GM21737 (cell line): ENCODE data around the gene F10.

Experiments
- ATAC-seq: cut with Tn5 transposase; IDR thresholded peaks from one replicate; pipeline ENCODE4 v1.9.1; 2021; ENCODE audit warnings: mild to moderate bottlenecking, moderate library complexity; ENCODE audit not compliant: unreplicated experiment

Gene F10

DNA sequence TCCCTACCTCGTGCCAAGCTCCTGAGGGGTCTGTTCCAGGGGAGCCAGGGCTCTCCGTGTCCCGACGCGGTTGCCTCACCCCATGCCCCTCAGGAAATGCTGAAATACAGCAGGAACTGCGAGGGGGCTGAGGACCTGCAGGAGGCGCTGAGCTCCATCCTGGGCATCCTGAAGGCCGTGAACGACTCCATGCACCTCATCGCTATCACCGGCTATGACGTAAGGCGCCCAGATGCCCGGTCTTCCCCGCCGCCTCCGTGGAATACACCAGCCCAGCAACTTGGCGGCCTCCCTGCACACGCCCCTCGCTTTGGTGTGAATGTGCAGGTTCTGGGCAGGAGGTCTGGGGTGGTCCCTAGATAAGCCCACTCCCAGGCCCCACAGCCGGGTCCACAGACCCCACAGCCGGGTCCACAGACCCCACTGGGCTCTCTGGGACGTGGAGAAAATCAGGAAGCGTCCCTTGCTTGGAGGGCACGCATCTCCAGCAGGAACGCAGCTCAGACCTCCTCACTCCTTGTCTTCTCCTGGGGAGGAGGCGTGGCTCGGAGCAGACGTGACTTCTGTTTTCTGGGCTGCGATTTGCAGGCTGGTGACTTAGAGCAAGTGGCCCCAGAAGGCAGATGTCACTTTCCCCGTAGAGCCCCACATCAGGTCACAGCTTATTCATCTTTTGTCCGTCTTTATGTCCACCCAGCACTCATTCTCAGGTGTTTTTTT lies 36.4 kb upstream of the F10 start:
- ATAC-seq = no peak

DNA sequence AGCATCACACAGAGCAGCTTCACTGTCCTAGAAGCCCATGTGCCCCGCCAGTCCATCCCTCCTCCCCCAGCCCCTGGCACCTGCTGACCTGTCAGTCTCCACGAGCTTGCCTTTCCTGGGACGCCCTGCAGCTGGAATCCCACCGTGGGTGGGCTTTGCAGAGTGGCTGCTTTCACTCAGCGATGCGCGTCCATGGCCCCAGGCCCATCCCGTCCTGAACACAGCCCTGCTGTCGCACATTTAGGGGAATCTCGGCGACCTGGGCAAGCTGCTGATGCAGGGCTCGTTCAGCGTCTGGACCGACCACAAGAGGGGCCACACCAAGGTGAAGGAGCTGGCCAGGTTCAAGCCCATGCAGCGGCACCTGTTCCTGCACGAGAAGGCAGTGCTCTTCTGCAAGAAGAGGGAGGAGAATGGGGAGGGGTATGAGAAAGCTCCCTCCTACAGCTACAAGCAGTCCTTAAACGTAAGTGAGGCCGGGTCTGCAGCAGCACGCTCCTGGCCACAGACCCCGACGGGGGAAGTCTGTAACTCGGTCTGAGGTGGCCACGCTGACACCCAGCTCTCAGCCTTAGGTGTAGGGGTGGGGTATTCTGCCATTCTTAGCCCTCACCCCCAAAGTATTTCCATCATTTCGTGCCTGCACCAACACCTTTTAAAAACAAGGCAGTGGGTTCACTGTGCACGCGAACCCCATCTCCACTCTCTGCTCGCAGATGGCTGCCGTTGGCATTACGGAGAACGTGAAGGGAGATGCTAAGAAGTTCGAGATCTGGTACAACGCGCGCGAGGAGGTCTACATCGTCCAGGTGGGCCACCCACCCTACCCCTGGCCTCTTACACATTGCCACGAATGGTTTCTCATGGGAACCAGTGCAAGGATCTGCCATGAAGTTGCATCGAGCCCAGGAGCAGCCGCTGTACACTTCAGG lies 35.3 kb upstream of the F10 start:
- no peak for ATAC-seq

DNA sequence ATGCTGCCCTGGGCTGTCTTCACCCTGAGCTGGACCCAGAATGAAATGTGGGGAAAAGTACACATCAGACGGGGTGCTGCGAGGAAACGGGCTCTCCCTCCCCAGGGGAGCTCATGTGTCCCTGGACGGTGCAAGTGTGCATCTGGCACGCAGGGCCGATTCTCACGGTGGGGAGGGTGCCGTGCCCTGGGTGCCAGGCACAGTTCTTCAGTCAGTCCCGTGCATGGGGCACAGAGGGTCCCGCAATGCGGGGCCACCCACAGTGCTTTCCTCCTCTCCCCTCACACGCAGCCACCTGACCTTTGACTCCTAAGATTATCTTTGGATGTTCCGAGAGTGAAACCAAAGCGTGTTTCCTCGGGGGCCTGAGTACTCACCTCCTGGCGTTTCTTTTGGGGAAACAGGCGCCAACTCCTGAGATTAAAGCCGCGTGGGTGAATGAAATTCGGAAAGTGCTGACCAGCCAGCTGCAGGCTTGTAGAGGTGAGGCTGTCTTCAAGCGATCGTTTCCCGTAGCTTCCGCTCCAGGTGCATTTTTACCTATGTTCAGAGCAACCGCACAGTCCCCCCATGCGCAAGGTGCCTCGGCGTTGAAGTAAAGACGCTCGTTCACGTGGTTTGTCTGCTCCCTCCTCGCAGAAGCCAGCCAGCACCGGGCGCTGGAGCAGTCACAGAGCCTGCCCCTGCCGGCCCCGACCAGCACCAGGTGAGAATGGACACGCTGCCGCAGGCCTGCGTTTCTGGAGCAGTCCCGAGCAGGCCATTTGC lies 34.5 kb upstream of the F10 start:
- no peak for ATAC-seq

DNA sequence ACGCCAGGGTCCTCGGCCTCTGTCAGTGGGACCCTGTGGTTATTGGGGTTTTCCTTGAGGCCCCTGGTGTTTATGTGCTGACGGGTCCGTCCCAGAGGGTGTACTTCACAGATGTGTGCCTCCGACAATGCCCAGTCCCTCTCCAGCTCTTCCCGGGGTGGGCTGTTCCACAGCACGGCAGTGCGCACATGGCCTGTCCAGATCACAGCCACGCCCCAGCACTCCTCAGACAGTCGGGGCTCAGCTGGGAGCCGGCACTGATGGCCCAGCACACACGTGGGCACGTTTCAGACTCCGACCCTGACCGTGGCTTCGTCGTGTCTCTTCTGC lies 33.9 kb upstream of the F10 start:
- ATAC-seq = no peak

DNA sequence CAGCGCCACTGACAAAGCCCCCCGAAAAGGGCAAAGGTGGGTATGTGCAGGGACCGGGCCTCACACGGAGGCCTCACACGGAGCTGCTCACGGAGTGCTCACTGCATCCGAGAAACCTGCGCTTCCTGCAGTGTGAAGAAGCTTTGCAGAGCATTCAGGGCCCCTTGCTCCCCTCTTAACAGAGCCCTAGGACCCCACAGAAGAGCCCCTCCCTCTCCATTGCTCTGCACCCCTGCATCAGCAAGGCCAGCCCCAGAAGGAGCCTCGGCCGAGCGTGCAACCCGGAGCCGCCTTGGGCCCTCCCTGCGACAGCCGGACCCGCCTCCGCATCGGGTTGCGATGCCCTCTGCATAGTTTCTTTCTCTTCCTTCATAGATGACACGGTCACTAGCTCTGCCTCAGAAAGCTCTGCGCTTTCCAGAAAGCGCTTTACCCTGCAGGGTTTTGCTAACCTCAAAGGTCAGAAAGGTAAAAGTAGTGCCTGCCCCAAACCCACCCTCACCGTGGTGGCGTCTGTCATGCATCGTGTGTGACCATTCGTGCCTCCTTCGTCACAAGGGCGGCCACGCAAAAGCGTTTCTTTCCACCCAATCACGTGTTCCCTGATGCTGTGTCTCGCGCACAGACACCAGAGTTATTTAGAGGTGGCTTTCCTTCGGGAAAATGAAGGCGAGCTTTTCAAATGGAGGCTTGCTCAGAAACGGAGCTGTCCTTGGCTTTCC lies 32.7 kb upstream of the F10 start:
- no peak for ATAC-seq

DNA sequence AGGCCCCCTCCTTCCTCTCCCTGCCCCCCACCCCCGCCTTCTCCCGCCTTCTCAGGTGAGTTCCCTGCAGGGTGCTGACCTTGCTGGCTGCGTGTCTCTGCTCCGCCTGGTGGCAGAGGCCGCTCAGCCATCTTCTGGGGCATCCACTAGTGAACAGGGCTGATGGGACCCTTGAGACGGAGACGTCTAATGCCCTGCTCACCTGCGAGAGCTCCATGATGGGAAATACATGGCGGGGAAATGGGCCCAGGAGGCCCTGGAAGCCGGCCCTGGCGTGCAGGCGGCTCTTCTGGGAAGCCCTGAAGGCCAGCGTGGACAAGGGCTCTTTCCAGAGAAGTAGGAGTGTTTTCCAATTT lies 32.2 kb upstream of the F10 start:
- no peak for ATAC-seq

DNA sequence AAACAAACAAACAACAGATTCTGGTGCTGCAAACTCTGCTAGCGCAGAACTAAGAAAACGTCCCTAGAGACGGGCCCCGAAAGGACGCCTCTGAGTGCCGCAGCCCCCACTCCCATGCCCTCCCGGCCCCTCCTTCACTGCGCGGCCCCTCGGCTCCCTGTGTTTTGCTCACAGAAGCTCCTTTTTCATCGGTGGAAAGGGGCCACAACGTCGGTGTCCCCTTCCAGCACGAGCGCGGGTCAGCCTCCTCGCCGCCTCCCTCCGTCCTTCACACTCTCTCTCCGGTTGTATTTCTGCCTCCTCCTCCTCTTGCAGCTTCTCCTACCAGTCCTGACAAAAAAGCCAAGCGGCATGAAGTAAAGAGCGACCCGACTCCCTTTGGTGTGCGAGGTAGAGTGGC lies 31.8 kb upstream of the F10 start:
- no peak for ATAC-seq

DNA sequence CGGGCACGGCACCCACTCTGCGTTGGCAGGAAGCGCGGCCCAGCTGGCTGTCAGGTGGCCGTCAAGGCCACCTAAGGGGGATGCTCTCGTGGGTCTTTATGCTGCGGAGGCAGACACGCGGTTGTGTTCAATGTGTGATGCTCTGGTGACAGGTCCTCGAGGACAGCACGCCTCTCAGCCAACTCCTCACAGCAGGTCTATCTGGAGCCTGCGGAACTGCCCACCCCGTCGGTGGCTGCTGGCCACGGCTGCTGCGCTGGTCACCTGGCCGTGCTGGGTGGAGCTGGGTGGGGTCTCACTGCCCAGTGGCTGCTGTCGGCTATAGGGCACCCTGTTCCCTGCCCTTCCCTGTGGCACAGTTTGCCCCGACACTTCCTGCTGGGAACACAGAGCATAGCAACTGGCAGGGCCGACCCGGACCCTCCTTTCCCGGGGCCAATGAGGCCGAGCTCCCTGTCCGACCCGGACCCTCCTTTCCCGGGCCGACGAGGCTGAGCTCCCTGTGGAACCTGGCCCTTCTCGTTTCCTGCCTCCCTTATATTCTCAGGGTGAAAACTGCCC lies 31.3 kb upstream of the F10 start:
- no peak for ATAC-seq

DNA sequence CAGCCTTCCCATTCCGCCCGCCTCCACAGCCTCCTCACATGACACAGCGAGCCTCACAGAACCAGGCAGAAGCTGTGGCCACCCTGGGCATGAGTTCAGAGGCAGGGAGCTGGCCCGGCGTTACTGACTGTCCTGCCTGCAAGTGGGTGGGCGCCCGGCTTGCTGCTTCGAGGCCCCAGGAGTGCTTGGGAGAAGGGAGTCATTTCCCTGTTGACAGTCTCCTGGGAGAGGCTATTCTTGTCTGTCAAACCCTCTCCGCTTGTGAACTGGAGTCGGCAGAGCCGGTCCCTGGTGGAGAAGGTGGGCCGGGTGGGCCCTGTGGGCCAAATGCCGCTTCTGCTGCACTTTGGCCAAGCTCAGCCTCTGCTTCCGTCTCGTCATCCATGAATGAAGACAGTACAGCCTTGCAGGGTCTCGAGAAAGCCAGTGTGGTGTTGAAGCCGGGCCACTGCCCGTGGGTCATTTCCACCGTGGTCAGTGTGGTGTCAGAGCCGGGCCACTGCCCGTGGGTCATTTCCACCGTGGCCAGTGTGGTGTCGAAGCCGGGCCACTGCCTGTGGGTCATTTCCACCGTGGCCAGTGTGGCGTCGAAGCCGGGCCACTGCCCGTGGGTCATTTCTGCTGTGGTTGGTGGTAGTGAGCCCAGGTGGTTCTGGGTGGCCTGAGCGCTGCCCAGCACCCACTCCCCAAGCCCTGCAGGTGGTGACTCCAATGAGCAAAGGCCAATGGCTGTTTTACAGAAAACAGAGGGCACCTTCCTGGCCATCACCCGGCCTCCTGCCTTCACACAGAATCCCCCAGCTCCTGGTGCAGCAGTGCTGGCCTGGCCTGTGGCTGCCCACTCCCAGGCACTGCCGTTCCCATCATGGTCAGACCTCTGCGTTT lies 30.5 kb upstream of the F10 start:
- ATAC-seq = no peak

DNA sequence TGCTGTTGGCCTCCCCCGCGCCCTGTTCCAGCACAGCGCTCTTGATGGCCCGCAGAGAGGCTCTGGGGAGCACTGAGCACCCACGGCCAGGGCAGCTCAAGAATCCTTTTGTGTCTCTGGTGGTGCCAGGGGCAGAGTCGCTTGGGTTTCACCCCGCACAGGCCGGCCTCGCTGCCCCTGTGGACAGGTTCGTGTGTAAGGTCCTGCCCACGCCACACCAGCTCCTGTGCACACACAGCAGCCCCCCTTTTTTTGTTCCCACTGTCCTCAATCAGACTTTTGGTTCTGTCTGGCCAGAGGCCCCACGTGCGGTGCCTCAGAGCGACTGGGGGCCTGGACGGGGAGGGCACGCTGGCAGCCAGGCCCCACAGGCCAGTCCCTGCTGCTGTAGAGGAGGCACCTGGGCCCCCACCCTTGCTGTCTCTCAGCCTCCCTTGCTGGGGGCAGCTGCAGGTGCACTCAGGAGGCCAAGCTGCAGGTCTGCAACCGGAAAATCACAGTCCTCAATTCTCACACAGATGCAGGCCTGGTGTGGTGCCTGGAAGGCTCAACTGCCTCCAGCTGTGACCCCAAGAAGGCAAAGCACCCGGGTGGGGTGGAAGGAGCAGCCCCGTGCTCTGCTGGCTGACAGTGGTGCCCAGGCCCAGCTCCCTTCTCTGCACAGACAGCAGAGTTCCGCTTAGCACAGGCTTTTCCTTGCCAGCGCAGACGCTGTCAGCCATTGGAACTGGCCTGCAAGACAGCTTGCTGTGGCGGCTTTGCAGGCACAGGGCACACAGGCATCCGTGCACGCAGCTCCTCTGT lies 29.6 kb upstream of the F10 start:
- ATAC-seq = no peak

DNA sequence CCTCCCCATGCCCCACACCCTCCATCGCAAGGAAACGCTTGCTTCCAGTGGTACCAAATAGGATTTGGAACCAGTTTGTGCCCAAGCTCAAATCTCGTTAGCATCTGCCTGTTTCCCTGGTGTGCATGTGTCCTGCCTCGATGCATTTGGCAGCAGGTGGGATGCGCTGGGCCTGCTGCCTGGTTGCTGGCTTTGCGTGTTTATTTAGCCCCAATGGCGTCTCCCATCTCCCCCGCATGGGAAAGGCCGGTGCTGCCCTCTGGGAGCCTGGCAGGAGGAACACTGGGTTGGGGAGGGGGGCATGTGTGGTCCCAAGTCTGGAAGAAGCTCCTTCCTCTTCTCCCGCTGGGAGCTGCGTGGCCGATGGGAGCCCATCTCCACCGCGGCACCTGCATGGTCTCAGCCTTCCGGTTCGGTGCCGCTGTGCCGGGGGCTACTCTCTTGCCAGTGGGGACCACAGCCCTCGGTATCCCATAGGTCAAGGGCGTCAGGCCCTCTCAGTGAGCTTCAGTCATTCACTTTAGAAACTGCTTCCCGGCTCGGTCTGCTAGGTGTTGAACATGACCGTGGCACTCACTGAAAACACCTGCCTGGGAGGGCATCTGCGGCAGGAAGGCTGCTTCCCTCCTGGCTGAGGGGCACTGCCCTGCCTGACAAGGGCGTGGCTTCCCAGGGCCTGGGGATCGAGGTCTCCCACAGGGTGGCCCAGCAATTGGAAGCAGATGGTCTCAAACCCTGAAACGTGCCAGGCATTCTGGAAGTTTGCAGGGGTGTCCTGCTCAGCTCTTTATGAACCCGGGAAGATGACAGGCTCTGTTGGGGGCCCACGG lies 28.8 kb upstream of the F10 start:
- ATAC-seq = no peak

DNA sequence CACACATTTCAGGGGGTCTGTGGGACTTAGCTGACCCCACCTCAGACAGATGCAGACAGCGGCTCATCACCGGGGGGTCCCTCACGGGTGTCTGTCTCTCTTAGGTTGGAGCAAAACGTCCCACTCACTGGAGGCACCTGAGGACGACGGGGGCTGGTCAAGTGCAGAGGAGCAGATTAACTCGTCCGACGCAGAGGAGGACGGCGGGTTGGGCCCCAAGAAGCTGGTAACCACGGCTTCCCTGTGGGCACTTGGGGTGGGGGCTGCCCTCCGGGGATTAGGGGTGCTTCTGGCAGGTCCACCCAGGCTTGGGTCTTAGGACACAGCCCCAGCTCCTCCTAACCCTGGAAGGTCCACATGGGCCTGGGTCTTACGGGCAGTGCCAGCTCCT lies 28.2 kb upstream of the F10 start:
- ATAC-seq = no peak

DNA sequence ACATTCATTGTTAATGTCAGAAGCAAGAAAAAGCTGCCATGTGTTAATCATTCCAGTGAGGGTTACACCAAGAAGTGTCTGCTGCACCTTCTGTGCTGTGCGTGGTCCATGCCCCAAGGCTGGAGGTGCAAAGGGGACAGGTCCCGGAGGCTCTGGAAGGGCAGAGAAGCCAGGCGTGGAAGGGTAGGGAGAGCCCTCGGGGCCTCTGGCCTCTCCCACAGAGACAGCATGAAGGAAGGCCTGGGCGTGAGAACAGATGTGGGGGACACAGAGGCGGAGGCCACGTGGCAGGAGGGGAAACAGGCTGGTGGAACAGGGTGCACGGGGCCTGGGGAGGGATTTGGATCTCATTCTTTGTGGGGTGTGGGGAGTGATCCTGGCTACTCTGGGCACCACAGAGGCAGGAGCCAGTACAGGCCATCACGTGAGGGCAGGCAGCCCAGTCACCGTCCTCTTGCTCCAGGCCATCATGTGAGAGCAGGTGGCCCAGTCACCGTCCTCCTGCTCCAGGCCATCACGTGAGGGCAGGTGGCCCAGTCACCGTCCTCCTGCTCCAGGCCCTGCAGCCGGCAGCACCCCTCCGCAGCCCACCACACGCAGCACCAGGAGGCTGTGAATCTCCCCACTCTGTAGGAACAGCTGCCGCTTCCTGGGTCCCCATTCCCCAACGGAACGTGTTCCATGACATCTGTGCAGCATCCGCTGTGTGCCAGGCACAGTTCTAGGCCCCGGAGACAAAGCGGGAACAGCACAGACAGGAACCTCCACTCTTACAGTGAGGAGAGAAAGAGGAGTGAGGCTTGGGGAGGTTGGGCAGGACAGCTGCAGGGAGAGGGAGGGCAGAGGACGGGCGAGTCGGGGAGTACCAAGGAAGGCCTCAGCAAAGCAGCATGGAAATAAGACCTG lies 27.2 kb upstream of the F10 start:
- ATAC-seq = no peak

DNA sequence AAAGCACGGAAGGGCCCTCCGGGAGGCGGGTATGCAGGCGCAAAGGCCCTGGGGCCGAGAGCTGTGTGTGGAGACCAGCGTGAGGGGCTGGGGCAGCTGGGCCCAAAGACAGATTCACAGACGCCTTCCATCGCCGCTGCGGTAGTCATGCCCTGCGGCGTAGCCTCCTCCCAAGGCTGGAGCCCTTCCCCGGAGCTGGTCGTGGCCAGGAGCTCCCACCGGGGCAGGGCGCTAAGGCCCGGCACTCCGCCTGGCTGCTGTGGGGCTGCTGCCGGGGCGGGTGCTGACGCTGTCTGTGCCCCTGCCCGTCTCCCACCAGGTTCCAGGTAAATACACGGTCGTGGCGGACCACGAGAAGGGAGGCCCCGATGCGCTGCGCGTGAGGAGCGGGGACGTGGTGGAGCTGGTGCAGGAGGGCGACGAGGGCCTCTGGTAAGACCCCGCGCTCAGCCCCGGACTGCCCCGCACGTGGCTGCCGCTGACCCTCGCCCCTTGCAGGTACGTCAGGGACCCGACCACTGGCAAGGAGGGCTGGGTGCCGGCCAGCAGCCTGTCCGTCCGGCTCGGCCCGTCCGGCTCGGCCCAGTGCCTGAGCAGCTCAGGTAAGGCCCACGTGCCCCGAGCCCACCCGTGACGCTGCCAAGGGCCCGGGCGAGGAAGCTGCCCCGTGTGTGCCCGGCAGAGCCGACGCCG lies 26.4 kb upstream of the F10 start:
- no peak for ATAC-seq

DNA sequence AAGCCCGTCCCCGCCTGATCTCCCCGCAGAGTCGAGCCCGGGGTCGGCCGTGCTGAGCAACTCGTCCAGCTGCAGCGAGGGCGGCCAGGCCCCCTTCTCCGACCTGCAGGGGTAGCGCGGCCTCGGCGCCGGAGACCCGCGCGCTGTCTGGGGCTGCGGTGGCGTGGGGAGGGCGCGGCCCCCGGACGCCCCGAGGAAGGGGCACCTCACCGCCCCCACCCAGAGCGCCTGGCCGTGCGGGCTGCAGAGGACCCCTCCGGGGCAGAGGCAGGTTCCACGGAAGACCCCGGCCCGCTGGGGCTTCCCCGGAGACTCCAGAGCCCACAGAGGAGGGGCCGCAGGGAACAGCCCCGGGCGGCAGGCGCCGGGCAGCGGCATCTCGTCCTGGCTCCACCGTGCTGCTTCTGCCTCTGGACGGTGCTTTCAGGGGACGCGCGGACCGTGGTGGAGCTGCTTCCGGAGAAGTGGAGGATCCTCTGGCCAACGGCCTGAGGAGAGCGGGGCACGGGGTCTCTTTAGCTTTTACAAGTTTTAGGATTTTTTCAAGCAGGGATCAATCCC lies 25.8 kb upstream of the F10 start:
- ATAC-seq = no peak

DNA sequence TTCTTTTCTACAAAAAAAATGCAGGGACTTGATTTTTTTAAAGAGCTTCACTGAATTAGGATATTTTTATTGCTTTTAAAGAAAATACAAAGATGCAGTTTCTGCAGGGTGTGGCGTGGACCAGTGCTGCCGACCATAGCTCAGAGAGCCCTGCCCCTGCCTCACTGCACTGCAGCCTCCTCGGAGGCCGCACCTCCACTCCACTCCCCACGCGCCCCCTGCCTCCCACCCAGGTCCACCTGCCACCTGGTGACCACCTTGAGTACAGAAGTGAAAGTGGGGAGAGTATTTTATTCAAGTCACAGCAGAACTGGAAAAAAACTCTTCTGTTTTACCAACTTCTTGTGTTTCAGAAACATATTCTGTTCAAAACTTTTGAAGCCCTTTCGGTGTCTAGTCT lies 24.9 kb upstream of the F10 start:
- no peak for ATAC-seq
